ENCODE measurements around the gene SMIM36.

Gene SMIM36

DNA sequence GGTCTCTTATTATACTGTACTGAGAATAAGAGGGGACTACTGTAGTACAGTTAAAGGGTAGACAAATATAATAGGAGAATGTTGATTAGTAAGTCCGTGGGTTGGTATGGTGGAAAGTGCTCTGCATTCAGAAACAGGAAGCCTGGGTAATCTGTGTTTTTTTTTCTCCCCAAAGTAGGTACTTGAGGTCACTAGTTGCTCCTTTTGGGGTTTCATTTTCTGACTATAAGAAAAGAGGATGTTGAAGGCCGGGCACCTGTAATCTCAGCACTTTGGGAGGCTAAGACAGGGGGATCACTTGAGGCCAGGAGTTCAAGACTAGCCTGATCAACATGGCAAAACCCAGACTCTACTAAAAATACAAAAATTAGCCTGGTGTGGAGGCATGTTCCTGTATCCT lies 47.7 kb downstream of the SMIM36 start:
- DNase-seq (ENCODE audit: low read depth): no peak
- no peak overlapping the region for H3K4me3 ChIP-seq (ENCODE audit: low read depth, low read length)
- TF ChIP-seq, protein P1, sequence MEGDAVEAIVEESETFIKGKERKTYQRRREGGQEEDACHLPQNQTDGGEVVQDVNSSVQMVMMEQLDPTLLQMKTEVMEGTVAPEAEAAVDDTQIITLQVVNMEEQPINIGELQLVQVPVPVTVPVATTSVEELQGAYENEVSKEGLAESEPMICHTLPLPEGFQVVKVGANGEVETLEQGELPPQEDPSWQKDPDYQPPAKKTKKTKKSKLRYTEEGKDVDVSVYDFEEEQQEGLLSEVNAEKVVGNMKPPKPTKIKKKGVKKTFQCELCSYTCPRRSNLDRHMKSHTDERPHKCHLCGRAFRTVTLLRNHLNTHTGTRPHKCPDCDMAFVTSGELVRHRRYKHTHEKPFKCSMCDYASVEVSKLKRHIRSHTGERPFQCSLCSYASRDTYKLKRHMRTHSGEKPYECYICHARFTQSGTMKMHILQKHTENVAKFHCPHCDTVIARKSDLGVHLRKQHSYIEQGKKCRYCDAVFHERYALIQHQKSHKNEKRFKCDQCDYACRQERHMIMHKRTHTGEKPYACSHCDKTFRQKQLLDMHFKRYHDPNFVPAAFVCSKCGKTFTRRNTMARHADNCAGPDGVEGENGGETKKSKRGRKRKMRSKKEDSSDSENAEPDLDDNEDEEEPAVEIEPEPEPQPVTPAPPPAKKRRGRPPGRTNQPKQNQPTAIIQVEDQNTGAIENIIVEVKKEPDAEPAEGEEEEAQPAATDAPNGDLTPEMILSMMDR (conservative IDR thresholded peaks at IDR 0.05; ENCODE audit: low read depth, low read length): no peak

DNA sequence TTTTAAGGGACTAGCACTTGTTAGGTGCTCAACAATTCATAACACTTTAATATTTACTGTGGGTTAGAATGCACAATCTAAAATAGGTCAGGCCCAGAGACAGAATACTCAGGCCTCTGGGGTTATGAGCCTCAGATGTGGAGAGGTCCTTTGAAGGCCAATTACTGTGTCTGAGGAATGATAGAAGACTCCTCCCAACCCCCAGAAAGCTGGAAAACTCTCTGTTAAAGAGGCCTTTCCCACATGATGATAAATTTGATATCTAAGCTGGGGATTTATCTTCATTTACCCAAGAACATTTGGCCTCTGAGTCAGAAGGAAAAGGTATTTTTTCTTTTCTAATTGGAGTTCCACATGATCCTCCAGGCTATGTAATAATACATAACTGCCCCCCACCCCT lies 48.5 kb downstream of the SMIM36 start:
- DNase-seq (ENCODE audit: low read depth): no peak
- no peak overlapping the region for H3K4me3 ChIP-seq (ENCODE audit: low read depth, low read length)
- TF ChIP-seq, protein P1 (conservative IDR thresholded peaks at IDR 0.05; ENCODE audit: low read depth, low read length): no peak

DNA sequence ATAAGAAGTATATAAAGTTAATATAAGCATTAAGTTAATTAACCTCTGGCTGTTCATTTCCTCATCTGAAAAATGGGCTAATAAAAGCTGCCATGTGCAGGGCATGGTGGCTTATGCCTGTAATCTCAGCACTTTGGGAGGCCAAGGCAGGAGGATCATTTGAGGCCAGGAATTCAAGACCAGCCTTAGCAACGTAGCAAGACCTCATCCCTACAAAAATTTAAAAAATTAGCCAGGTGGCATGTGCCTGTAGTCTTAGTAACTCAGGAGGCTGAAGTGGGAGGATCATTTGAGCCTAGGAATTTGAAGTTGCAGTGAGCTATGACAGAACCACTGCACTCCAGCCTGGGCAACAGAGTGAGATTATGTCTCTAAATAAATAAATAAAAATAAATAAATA lies 49.0 kb downstream of the SMIM36 start:
- no peak overlapping the region for H3K4me3 ChIP-seq (ENCODE audit: low read depth, low read length)
- no peak for DNase-seq (ENCODE audit: low read depth)
- TF ChIP-seq, protein P1 (conservative IDR thresholded peaks at IDR 0.05; ENCODE audit: low read depth, low read length): no peak

DNA sequence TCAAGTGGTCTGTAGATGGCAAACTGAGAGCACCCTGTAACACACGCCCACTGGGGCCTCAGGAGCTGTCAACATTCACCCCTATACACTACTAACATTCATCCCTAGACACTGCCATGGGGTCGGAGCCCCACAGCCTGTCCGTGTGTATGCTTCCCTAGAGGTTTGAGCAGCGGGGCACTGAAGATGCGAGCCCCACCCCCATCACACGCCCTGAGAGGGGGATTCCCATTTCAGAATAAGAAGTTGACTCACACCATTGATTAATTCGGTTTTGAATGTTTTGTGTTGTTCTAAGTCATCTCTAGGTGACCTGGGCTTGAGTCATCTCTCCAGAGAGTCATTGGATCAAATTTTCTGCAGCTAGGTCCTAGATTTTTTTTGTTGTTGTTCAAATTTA lies 52.3 kb downstream of the SMIM36 start:
- DNase-seq (ENCODE audit: low read depth): peak; percentile 65
- TF ChIP-seq, protein P1 (conservative IDR thresholded peaks at IDR 0.05; ENCODE audit: low read depth, low read length): no peak

DNA sequence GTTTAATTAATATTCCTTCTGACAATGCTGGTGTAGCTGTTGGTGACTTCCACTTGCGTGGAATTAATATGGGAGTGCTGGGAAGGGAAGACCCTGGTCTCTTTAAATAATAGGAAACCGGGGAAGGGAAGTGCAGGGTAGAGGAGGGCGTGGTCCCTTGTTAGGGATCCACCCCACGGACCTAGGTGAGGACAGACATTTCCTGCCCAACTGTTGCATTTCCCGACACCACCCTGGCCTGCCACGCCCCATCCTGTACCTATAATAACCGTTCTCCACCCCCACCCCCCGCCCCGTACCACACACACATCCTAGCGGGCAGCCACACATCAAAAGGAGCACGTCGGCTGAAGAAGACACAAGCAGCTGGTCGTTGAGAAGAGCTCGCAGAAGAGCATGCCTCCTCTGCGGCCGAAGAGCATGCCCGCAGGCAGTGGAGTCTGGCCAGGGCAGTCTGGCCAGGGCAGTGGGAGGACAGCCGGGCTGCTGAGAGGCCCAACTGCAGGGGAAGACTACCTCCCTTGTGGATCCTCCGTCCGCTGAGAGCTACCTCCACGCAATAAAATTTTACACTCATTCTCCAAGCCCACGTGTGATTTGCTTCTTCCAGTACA lies 52.9 kb downstream of the SMIM36 start:
- DNase-seq (ENCODE audit: low read depth): no peak
- TF ChIP-seq, protein P1 (conservative IDR thresholded peaks at IDR 0.05; ENCODE audit: low read depth, low read length): no peak
- H3K4me3 ChIP-seq (ENCODE audit: low read depth, low read length): no peak overlapping the region

More for the DNA sequence above, 52.3 kb downstream of the SMIM36 start:
- H3K4me3 ChIP-seq (ENCODE audit: low read depth, low read length): no peak overlapping the region

DNA sequence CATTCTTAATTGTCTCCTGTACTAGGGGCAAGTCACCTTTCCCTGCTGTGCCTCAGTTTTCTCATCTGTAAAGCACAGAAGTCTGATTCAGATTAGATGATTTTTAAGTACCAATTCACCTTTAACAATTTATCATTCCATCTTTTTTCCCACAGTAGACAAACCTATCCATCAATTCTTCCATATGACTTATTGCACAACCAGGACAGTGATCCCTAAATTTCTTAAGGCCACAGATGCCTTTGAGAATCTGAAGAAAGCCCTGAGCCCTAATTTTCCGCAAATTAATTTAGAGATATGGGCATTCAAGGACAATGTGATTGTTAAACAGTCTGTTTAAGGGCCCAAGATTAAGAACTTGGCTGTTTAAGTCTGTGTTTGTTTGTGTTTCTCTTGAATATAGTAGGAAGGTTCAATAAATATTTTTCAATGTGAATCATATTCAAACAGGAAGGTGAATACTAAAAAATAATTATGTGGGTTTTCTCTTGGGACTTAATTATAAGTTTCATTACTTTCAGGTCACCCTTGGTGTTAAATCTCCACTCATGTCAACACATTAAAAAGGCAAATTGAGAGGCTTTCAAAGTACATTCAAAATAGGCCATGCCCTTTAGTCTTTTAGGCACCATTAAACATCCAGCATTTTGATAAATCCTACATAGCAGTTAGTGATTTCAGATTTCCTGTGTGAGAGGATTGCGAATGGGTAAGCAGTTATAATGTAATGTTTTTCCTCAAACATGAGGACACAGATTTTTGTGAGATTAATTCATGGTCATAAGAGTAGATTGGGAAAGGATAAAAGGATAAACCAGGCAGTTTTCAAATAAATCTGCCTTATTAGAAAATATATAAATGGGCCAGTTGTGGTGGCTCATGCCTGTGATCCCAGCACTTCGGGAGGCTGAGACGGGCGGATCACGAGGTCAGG lies 54.7 kb downstream of the SMIM36 start:
- DNase-seq (ENCODE audit: low read depth): no peak
- H3K4me3 ChIP-seq (ENCODE audit: low read depth, low read length): no peak overlapping the region
- TF ChIP-seq, protein P1 (conservative IDR thresholded peaks at IDR 0.05; ENCODE audit: low read depth, low read length): no peak

All from choroid plexus epithelial cell (primary cell).